Measurements from ENCODE around the gene IFRD1. TPM values are rescaled to one million over a fixed set of nuclear protein-coding genes. Genes with fewer than 3 reads are reported as not detected.

Gene IFRD1
- total RNA-seq, 1 donor = 55.7 TPM

- no peak overlapping the region for H3K4me3 ChIP-seq (ENCODE audit: low read depth, low read length)
- DNase-seq (ENCODE audit: low read depth) = no peak
- TF ChIP-seq CTCF (IDR thresholded peaks at IDR 0.05; ENCODE audit: insufficient read depth, low read depth, low read length) = no peak
Measured at GRCh38 chr7:112521942-112522341, 71.7 kb downstream of the IFRD1 start.

- no peak for DNase-seq (ENCODE audit: low read depth)
- no peak for TF ChIP-seq CTCF (IDR thresholded peaks at IDR 0.05; ENCODE audit: insufficient read depth, low read depth, low read length)
- H3K4me3 ChIP-seq (ENCODE audit: low read depth, low read length) = no peak overlapping the region
Measured at GRCh38 chr7:112523871-112524270, 73.6 kb downstream of the IFRD1 start.

Small RNA genes lying within 50 kb of the gene (small RNA-seq; reads per million reads assigned to genes)
- gene AC079741.1 = not detected

Other genes with a start within 250 kb of the IFRD1 start
- gene DOCK4, start 244.1 kb upstream of the IFRD1 start, total RNA-seq = 13.9 and 43.6 TPM in 2 replicates
- 22.2 and 29.8 TPM in 2 replicates for gene ZNF277, start 243.8 kb upstream of the IFRD1 start, total RNA-seq
- gene LSMEM1, start 30.5 kb downstream of the IFRD1 start, total RNA-seq = 0.32 and 0.43 TPM in 2 replicates